PC-9 (cell line): ENCODE data around the gene RENBP. TPM values are rescaled to one million over a fixed set of nuclear protein-coding genes. Genes with fewer than 3 reads are reported as not detected.

Experiments used
- BruUV-seq: library from RNA; stranded (reverse); fragments of 400-500 nt; replicated peaks from 2 replicates; lab custom pipeline; 2021; lab: Mats Ljungman, UMichigan
- CTCF ChIA-PET: fragments of 300-600 bp; sonication (Branson Sonifier 250); formaldehyde crosslinking; loops from one replicate; lab custom pipeline; 2022; ENCODE audit warnings: antibody characterized with exemption; lab: Charles Lee
- POLR2A ChIA-PET: fragments of 300-600 bp; sonication (Branson Sonifier 250); formaldehyde crosslinking; loops from one replicate; lab custom pipeline; 2022; ENCODE audit warnings: antibody characterized with exemption; ENCODE audit not compliant: unreplicated experiment; lab: Charles Lee
- DNase-seq, 2 experiments: peaks; one replicate each; pipeline versions ENCODE4 v3.0.0 to v3.0.0-alpha.2; 2015 to 2022; ENCODE audit warnings: mixed read lengths in 1 of 2
- H2AFZ ChIP-seq: fragments of 200-600 bp; sonication (generic); 2 replicates; pipeline ENCODE4 v1.8.1; 2017; ENCODE audit warnings: antibody characterized with exemption
- H3F3A ChIP-seq: fragments of 200-600 bp; sonication (generic); 2 replicates; pipeline ENCODE4 v1.8.1; 2017; ENCODE audit warnings: antibody characterized with exemption, mild to moderate bottlenecking, low read depth; ENCODE audit not compliant: insufficient read depth
- H3K27ac ChIP-seq: fragments of 200-600 bp; sonication (generic); 2 replicates; pipeline ENCODE4 v1.6.1; 2016; ENCODE audit warnings: mixed run types
- H3K27me3 ChIP-seq: fragments of 200-600 bp; sonication (generic); 2 replicates; pipeline ENCODE4 v1.6.1; 2016; ENCODE audit warnings: low read depth, mixed run types; ENCODE audit not compliant: insufficient read depth
- H3K36me3 ChIP-seq: fragments of 200-600 bp; sonication (generic); 2 replicates; pipeline ENCODE4 v1.6.1; 2016; ENCODE audit warnings: low read depth, mixed run types
- H3K4me1 ChIP-seq: fragments of 200-600 bp; sonication (generic); replicated peaks from 2 replicates; pipeline ENCODE4 v1.6.1; 2016; ENCODE audit warnings: mixed run types; ENCODE audit not compliant: insufficient read depth
- H3K4me2 ChIP-seq: fragments of 200-600 bp; sonication (generic); 2 replicates; pipeline ENCODE4 v1.6.1; 2017; ENCODE audit warnings: mixed run types
- H3K4me3 ChIP-seq: fragments of 200-600 bp; sonication (generic); 2 replicates; pipeline ENCODE4 v1.6.1; 2016; ENCODE audit warnings: mixed run types
- H3K79me2 ChIP-seq: fragments of 200-600 bp; sonication (generic); 2 replicates; pipeline ENCODE4 v1.6.1; 2017; ENCODE audit warnings: low read depth, mixed run types
- H3K9me2 ChIP-seq: fragments of 200-600 bp; sonication (generic); 2 replicates; pipeline ENCODE4 v1.8.1; 2017; ENCODE audit warnings: mild to moderate bottlenecking; ENCODE audit not compliant: insufficient read depth
- H3K9me3 ChIP-seq: fragments of 200-600 bp; sonication (generic); 2 replicates; pipeline ENCODE4 v1.8.1; 2016; ENCODE audit warnings: low read depth; ENCODE audit not compliant: insufficient read depth
- H4K20me1 ChIP-seq: fragments of 200-600 bp; sonication (generic); 2 replicates; pipeline ENCODE4 v1.8.1; 2017; ENCODE audit not compliant: insufficient read depth
- EZH2 ChIP-seq: fragments of 200-600 bp; sonication (generic); IDR thresholded peaks from 2 replicates; pipeline ENCODE4 v1.8.0; 2017; ENCODE audit warnings: antibody characterized with exemption, low read depth
- intact Hi-C: fragments of 100-400 bp; cut with micrococcal nuclease; formaldehyde crosslinking; loops from one replicate; pipeline ENCODE4 v1.10.0; 2022; ENCODE audit not compliant: unreplicated experiment
- total RNA-seq: library from RNA; stranded (reverse); gene quantifications from 2 replicates; pipeline ENCODE4 v1.2.3, GENCODE V29; 2021
- TF ChIP-seq, protein P1 (sequence below): fragments of 200-600 bp; sonication (generic); conservative IDR thresholded peaks from 2 replicates; pipeline ENCODE4 v1.6.1; 2017; ENCODE audit warnings: mixed run types, antibody characterized with exemption, mild to moderate bottlenecking, moderate library complexity

RENBP gene
- total RNA-seq, 1 experiment from 2014 or later: 6.8 TPM

DNA sequence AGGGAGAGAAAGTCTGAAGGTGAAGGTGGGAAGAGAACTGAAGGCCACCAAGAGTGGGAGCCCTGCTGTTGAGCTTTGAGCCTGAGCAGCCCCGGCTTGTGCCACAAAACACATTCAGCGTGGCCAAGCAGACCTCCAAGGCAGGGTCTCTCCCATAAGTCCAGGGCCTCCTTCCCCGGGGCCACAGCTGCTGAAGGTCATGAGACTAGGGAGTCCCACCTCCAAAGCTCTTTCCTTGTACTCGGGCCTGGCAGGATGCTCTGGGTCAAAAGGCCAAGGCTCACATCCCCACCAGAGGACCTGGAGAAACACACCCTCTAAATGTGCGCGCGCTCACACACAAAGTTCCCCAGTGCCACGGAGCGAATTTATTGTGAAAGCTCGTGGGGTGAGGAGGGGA lies 14.9 kb downstream of the RENBP start:
- H3K27ac ChIP-seq: no peak overlapping the region
- CTCF ChIA-PET: interaction anchor here (0.6 kb wide), 1 partner anchor 21 kb away, joined by 4 read pairs; no protein-coding TSS in a partner anchor
- BruUV-seq: no TSS peak
- no peaks in the 10 kb centered on the region for H3K9me3 ChIP-seq
- intact Hi-C loops: loop anchor here (2.0 kb wide), 2 partner anchors 29 to 45 kb away; no protein-coding TSS in a partner anchor
- peaks cover 17% of the 10 kb centered on the region; the same call in 1 of the 2 replicates for H3K4me1 ChIP-seq
- H3F3A ChIP-seq: peaks cover 18% of the 10 kb centered on the region; the same call in 1 of the 2 replicates
- no peaks in the 10 kb centered on the region; the same call in 1 of the 2 replicates for H4K20me1 ChIP-seq
- no peaks in the 10 kb centered on the region for H3K9me2 ChIP-seq
- no peaks in the 10 kb centered on the region for H3K27me3 ChIP-seq
- no peak overlapping the region for H2AFZ ChIP-seq
- H3K4me2 ChIP-seq: peak overlapping the region; percentile 55; the same call in 1 of the 2 replicates
- peaks cover 23% of the 10 kb centered on the region for H3K79me2 ChIP-seq
- H3K4me3 ChIP-seq: no peak overlapping the region
- no peak for DNase-seq
- POLR2A ChIA-PET: no interaction called here
- no peaks in the 10 kb centered on the region for H3K36me3 ChIP-seq
- TF ChIP-seq, protein P1, sequence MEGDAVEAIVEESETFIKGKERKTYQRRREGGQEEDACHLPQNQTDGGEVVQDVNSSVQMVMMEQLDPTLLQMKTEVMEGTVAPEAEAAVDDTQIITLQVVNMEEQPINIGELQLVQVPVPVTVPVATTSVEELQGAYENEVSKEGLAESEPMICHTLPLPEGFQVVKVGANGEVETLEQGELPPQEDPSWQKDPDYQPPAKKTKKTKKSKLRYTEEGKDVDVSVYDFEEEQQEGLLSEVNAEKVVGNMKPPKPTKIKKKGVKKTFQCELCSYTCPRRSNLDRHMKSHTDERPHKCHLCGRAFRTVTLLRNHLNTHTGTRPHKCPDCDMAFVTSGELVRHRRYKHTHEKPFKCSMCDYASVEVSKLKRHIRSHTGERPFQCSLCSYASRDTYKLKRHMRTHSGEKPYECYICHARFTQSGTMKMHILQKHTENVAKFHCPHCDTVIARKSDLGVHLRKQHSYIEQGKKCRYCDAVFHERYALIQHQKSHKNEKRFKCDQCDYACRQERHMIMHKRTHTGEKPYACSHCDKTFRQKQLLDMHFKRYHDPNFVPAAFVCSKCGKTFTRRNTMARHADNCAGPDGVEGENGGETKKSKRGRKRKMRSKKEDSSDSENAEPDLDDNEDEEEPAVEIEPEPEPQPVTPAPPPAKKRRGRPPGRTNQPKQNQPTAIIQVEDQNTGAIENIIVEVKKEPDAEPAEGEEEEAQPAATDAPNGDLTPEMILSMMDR: no peak
- TF ChIP-seq EZH2: no peak

DNA sequence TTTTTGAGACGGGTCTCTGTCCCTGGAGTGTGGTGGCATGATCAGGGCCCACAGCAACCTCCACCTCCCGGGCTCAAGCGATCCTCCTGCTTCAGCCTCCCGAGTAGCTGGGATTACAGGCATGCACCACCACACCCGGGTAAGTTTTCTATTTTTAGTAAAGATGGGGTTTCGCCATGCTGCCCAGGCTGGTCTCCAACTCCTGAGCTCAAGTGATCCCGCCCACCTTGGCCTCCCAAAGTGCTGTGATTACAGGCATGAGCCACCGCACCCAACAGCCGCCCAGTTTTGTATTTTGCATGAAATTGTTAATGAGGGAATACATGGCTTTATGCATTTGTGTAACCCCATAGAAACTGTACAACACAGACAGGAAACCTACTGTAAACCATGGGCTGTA lies 15.6 kb downstream of the RENBP start:
- no peak overlapping the region for H2AFZ ChIP-seq
- no peaks in the 10 kb centered on the region for H3K27me3 ChIP-seq
- no peaks in the 10 kb centered on the region for H4K20me1 ChIP-seq
- TF ChIP-seq EZH2: no peak
- TF ChIP-seq, protein P1: no peak
- ChIA-PET POLR2A (interaction anchor here (0.9 kb wide), 1 partner anchor 135 kb away, joined by 4 read pairs; the partner anchor contains the start of genes IDH3G and SSR4), CTCF (interaction anchor here (0.6 to 0.9 kb wide), 3 partner anchors 18 to 220 kb away, joined by 3 read pairs; no protein-coding TSS in a partner anchor)
- intact Hi-C loops: loop anchor here (1.0 to 2.0 kb wide), 4 partner anchors 28 to 165 kb away; partner anchors contain the start of genes IDH3G, PLXNB3 and SSR4
- H3K79me2 ChIP-seq: peaks cover 15% of the 10 kb centered on the region
- H3K4me3 ChIP-seq: no peak overlapping the region
- H3K27ac ChIP-seq: 0 out of 2 replicates have a peak overlapping the region, but pooled peaks have one; percentile 12
- H3K36me3 ChIP-seq: no peaks in the 10 kb centered on the region
- H3F3A ChIP-seq: peaks cover 18% of the 10 kb centered on the region; the same call in 1 of the 2 replicates
- H3K4me1 ChIP-seq: peaks cover 17% of the 10 kb centered on the region; the same call in 1 of the 2 replicates
- H3K9me2 ChIP-seq: no peaks in the 10 kb centered on the region
- H3K4me2 ChIP-seq: peak overlapping the region; percentile 55
- no TSS peak for BruUV-seq
- H3K9me3 ChIP-seq: no peaks in the 10 kb centered on the region
- DNase-seq: no peak

DNA sequence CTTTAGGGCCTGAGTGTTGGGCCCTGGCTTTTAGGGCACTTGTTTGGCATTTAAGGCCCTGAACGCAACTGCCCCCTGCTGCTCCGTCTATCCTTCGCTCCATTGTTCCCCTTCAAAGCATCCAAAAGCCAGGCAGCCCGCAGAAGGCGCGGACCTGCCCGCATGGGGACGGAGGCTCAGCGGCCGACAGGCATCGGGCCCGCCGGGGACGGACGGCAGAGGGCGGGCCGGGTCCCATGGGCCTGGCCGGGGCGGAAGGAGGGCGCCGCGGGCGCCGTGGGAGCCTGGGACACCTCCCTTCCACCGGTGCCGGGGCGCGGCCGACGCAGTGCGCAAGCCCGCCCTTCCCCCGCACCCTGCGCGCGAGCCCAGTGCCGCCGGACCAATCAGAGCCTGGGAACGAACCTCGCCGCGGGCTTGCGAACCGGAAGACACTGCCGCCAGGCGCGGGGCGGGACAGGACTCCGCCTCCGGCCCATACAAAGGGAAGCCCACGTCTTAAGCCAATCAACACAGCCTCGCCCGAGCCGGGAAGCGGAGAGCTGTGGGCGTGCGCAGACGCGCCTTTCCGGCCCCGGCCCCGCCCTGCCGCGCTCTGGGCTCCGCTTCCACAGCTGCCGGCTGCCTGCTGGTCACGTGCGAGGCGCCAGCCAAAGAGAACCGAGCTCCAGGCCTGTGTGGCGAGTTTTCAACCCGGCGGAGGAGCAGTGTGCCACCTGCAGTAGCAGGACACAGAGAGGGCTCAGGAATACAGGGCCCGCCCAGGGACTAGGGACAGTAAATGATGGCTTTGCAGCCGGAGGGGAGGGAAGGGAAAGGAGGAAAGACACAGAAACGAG lies 16.3 kb downstream of the RENBP start:
- DNase-seq: peak; percentile 92 to 99
- CTCF ChIA-PET: interaction anchor here (0.6 to 1.0 kb wide), 6 partner anchors 12 to 810 kb away, joined by 3 to 8 read pairs (median 3); no protein-coding TSS in a partner anchor
- Histone ChIP-seq H3K27me3 (no peaks in the 10 kb centered on the region), H3F3A (peaks cover 18% of the 10 kb centered on the region; the same call in 1 of the 2 replicates), H3K4me2 (peak overlapping the region; percentile 98), H3K27ac (peak overlapping the region; percentile 86), H3K79me2 (peaks cover 8% of the 10 kb centered on the region), H3K36me3 (no peaks in the 10 kb centered on the region), H3K9me2 (no peaks in the 10 kb centered on the region), H3K4me3 (peak overlapping the region; percentile 86), H4K20me1 (no peaks in the 10 kb centered on the region), H2AFZ (peak overlapping the region; percentile 80), H3K9me3 (no peaks in the 10 kb centered on the region), H3K4me1 (peaks cover 17% of the 10 kb centered on the region; the same call in 1 of the 2 replicates)
- no peak for TF ChIP-seq EZH2
- TF ChIP-seq, protein P1: no peak; the same call in 1 of the 2 replicates
- intact Hi-C loops: loop anchor here (1.0 to 2.0 kb wide), 4 partner anchors 27 to 164 kb away; partner anchors contain the start of genes IDH3G, PLXNB3 and SSR4
- POLR2A ChIA-PET: interaction anchor here (0.6 to 0.9 kb wide), 3 partner anchors 8 to 162 kb away, joined by 4 to 5 read pairs (median 4); partner anchors contain the start of genes IDH3G and SSR4
- BruUV-seq: no TSS peak
